Purkinje cell (primary cell): ENCODE results near the gene ZRANB3. TPM values are rescaled to one million over a fixed set of nuclear protein-coding genes. Genes with fewer than 3 reads are reported as not detected.

Source experiments
- polyA plus RNA-seq: library from polyadenylated mRNA; unstranded; fragments of >200 nt; fragmentation: Nextera tagmentation; gene quantifications from 2 replicates; pipeline ENCODE4 v1.2.1, GENCODE V29; 2014

ZRANB3 gene
- 6.4 and 6.9 TPM in 2 replicates for polyA plus RNA-seq

GRCh38 chr2:135530313-135531230, at the start of gene ZRANB3:
Gene ZRANB3, minus strand, starts transcription at chr2:135531218.

DNA sequence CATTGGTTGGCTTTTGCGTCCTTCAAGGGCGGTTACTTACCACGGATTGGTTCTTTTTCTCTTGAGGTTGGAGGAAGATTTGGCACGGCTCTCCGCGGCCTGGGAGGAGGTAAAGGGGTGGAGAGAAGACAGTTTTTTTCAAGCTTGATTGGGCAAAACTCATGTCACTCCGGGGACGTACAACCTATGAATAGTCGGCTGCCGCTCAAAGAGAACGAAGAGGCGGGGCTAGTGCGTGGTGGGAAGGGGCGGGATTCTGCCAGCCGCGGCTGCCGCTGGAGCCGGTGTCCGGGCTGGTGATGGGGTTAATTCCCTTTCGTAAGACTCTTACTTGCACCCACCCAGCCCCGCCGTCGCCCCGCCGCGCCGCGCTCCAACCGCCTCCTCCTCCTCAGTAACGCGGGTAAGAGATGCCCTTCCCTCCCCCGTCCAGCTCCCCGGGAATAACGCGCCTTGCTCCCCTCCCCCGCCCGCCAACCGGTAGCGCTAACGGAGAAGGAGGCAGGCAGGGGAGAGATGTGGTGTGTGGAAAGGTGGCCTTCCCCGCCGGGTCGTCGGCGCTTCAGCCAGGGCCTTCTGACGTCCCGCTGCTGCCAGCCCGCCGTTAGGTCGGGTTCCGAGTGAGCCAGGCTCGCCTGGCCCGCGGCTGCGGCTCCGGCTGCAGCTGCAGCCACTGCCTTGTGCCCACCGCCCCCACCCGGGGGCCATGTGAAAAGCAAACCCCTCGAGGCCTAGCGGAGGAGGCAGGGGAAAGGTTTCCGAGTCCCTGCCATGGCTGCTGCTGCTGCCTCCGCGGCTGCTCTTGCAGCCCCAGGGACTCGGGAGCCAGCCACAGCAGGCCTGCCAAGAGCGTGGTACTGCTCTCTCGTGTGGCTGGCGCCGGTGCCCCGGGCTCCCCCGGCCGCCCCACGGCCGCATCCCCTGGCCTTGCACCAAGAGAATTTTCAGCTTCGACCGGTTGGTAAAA, 496 bp upstream of the ZRANB3 start, which contains the start of gene R3HDM1:
Gene R3HDM1, plus strand, starts transcription at position 254 of the 967 bp plus-strand sequence. CDS start 73,362 bp downstream, outside the sequence.

Other genes with a start within 250 kb of the ZRANB3 start
- 39.0 and 69.3 TPM in 2 replicates for gene R3HDM1, start 266 bp upstream of the ZRANB3 start, polyA plus RNA-seq
- gene UBXN4, start 210.6 kb upstream of the ZRANB3 start, polyA plus RNA-seq, result 152 TPM in 2 replicates